Measurements from ENCODE around the gene ZFY. TPM values are rescaled to one million over a fixed set of nuclear protein-coding genes. Genes with fewer than 3 reads are reported as not detected.
"Not testable (repeated sequence)": the region's sequence is repeated elsewhere in the genome, so short reads cannot be mapped to it uniquely, and the experiment has no call there.

The ZFY gene
- total and polyA plus RNA-seq, 12 donors = 0.32 to 29.8 (median 13.1) TPM; not detected in 6

- Histone ChIP-seq H3K36me3 (replicated peaks in 1 of 2) (no peaks in the 10 kb centered on the region), H3K27ac (no peak overlapping the region), H3K4me1 (replicated peaks in 1 of 2) (no peaks in the 10 kb centered on the region), H3K27me3 (no peaks in the 10 kb centered on the region), H3K4me3 (no peak overlapping the region), H3K9me3 (replicated peaks in 1 of 3) (no peaks in the 10 kb centered on the region)
- DNase-seq = no peak
- TF ChIP-seq POLR2A (IDR thresholded peaks at IDR 0.05) (no peak), CTCF (IDR thresholded peaks at IDR 0.05) (no peak)
- WGBS, 4 donors = 93 to 94% methylated on average over 4 to 5 of the region's 5 CpGs; no CpG with 5 or more reads in 2 of the 4 donors
- intact Hi-C loops (cut with DNase I) = no loop called here
Measured at GRCh38 chrY:2984491-2984890, 49.3 kb downstream of the ZFY start.

- H3K9me3 ChIP-seq (replicated peaks in 1 of 3); H3K4me1 ChIP-seq (replicated peaks in 1 of 2); DNase-seq; H3K27me3 ChIP-seq; H3K4me3 ChIP-seq; H3K36me3 ChIP-seq (replicated peaks in 1 of 2); intact Hi-C loops (cut with DNase I); H3K27ac ChIP-seq: not testable (repeated sequence)
- 95 to 97% methylated on average over 8 of the region's 8 CpGs; no CpG with 5 or more reads in 2 of the 4 donors for WGBS, 4 donors
Measured at GRCh38 chrY:2987178-2987577, 52.0 kb downstream of the ZFY start.

GRCh38 chrY:2997369-2997768 lies 62.2 kb downstream of the ZFY start:
- H3K27me3 ChIP-seq; intact Hi-C loops (cut with DNase I); DNase-seq; H3K4me3 ChIP-seq; H3K4me1 ChIP-seq (replicated peaks in 1 of 2); H3K36me3 ChIP-seq (replicated peaks in 1 of 2); H3K27ac ChIP-seq; H3K9me3 ChIP-seq (replicated peaks in 1 of 3): not testable (repeated sequence)
- 94 to 96% methylated on average over 9 to 14 of the region's 14 CpGs; no CpG with 5 or more reads in 2 of the 4 donors for WGBS, 4 donors

- intact Hi-C loops (cut with DNase I) = no loop called here
- TF ChIP-seq POLR2A (IDR thresholded peaks at IDR 0.05) = no peak
- no peak for TF ChIP-seq CTCF (IDR thresholded peaks at IDR 0.05)
- no peak overlapping the region for H3K27ac ChIP-seq
Measured at GRCh38 chrY:3002190-3002589, 67.0 kb downstream of the ZFY start.

GRCh38 chrY:3002680-3003515 lies 67.7 kb downstream of the ZFY start:
- H3K4me3 ChIP-seq = peak overlapping the region in 2 of 4 donors; percentile 9 to 51
- intact Hi-C loops (cut with DNase I) = no loop called here
- TF ChIP-seq CTCF (IDR thresholded peaks at IDR 0.05) (no peak), POLR2A (IDR thresholded peaks at IDR 0.05) (no peak)
- H3K36me3 ChIP-seq (replicated peaks in 1 of 2) = no peaks in the 10 kb centered on the region
- H3K4me1 ChIP-seq (replicated peaks in 1 of 2) = no peaks in the 10 kb centered on the region
- DNase-seq = peak in 2 of 7 donors; percentile 21 to 54
- H3K27ac ChIP-seq = peak overlapping the region in 2 of 5 donors; percentile 49 to 78
- WGBS, 4 donors = 3 to 7% methylated on average over 12 to 15 of the region's 15 CpGs; no CpG with 5 or more reads in 2 of the 4 donors
- no peaks in the 10 kb centered on the region for H3K27me3 ChIP-seq
- H3K9me3 ChIP-seq (replicated peaks in 1 of 3) = no peaks in the 10 kb centered on the region

More at GRCh38 chrY:3002190-3002589, 67.0 kb downstream of the ZFY start:
- no peaks in the 10 kb centered on the region for H3K4me1 ChIP-seq (replicated peaks in 1 of 2)
- DNase-seq = no peak
- no peaks in the 10 kb centered on the region for H3K36me3 ChIP-seq (replicated peaks in 1 of 2)
- no peaks in the 10 kb centered on the region for H3K27me3 ChIP-seq
- no peak overlapping the region for H3K4me3 ChIP-seq
- no peaks in the 10 kb centered on the region for H3K9me3 ChIP-seq (replicated peaks in 1 of 3)
